Cardiac muscle cell (in vitro differentiated cells and primary cell): ENCODE data around the gene SLC2A9. TPM values are rescaled to one million over a fixed set of nuclear protein-coding genes. Genes with fewer than 3 reads are reported as not detected.
A peak's percentile ranks its signal among the peaks of the same experiment; 100 is the strongest.
"Not testable (repeated sequence)": the region's sequence is repeated elsewhere in the genome, so short reads cannot be mapped to it uniquely, and the experiment has no call there.

Experiments used
- DNase-seq, 2 donors: peaks; one replicate each; pipeline versions ENCODE4 v3.0.0 to v3.0.0-alpha.2; 2010 to 2017; ENCODE audit warnings: low read depth in 1 of 2, low spot score in 1 of 2
- H3K27ac ChIP-seq: fragments of 200-600 bp; sonication (generic); 2 replicates; pipeline ENCODE4 v1.5.1; 2016
- H3K27me3 ChIP-seq: fragments of 200-600 bp; sonication (generic); 2 replicates; pipeline ENCODE4 v1.6.0; 2016; ENCODE audit warnings: control low read depth
- H3K36me3 ChIP-seq: fragments of 200-600 bp; sonication (generic); 2 replicates; pipeline ENCODE4 v1.5.1; 2016; ENCODE audit warnings: control low read depth
- H3K4me1 ChIP-seq: fragments of 200-600 bp; sonication (generic); 2 replicates; pipeline ENCODE4 v1.8.1; 2017; ENCODE audit warnings: low read depth, mild to moderate bottlenecking, mixed run types
- H3K4me3 ChIP-seq: fragments of 200-600 bp; sonication (generic); 2 replicates; pipeline ENCODE4 v1.5.1; 2016; ENCODE audit warnings: mild to moderate bottlenecking
- H3K9me3 ChIP-seq: fragments of 200-600 bp; sonication (generic); 2 replicates; pipeline ENCODE4 v1.5.1; 2017; ENCODE audit warnings: low read depth, mild to moderate bottlenecking, control low read depth
- CTCF ChIP-seq: IDR thresholded peaks from 2 replicates; pipeline ENCODE4 v1.5.1; 2012; ENCODE audit warnings: low read depth, mild to moderate bottlenecking, low read length
- polyA plus RNA-seq: library from polyadenylated mRNA; unstranded; fragments of >200 nt; fragmentation: Nextera tagmentation; extraction: Ambion mirVana; gene quantifications from 2 replicates; pipeline ENCODE4 v1.2.1, GENCODE V29; 2016
- total RNA-seq: library from RNA; depleted of rRNA; stranded (reverse); fragments of >200 nt; gene quantifications from 2 replicates; pipeline ENCODE4 v1.2.3, GENCODE V29; 2016

Gene SLC2A9
- total and polyA plus RNA-seq, 2 experiments from 2014 or later = 0.42 to 1.1 TPM

DNA sequence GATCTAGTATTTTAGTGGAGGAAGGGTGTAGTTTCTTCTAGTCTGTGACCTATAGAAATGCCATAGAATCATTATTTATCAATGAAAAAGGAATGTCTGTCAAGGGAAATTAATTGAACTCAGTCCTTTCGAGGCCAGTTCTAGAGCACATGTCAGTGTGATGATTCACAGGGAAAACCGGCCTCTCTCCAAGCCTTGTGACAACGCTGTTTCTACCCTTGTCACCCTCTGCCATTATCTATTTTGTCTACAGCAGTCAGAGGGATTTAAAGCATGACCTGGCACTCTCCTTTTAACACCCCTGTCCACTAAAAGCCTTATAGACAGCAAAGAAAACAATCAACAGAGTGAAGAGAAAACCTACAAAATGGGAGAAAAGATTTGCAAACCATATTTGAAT is 120.0 kb downstream of the SLC2A9 start:
- H3K36me3 ChIP-seq = no peaks in the 10 kb centered on the region
- H3K9me3 ChIP-seq = no peaks in the 10 kb centered on the region

DNA sequence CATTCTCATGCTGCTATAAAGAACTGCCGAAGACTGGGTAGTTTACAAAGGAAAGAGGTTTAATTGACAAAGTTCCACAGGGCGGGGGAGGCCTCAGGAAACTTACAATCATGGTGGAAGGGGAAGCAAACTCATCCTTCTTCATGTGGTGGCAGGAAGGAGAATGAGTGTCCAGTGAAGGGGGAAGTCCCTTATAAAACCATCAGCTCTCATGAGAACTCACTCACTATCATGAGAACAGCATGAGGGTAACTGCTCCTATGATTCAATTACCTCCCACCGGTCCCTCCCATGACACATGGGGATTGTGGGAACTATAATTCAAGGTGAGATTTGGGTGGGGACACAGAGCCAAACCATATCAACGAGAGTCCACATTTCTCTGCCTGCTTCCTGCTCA is 120.7 kb downstream of the SLC2A9 start:
- H3K27me3 ChIP-seq, H3K36me3 ChIP-seq, H3K4me3 ChIP-seq, H3K9me3 ChIP-seq, DNase-seq, H3K27ac ChIP-seq: not testable (repeated sequence)
- peaks cover 15% of the 10 kb centered on the region for H3K4me1 ChIP-seq

More for the DNA sequence above, 120.0 kb downstream of the SLC2A9 start:
- no peak overlapping the region for H3K4me3 ChIP-seq
- peak overlapping the region; percentile 56 for H3K27ac ChIP-seq
- peaks cover 15% of the 10 kb centered on the region for H3K4me1 ChIP-seq
- DNase-seq = peak in 1 of 2 donors; percentile 32
- no peaks in the 10 kb centered on the region for H3K27me3 ChIP-seq
- TF ChIP-seq CTCF = no peak

DNA sequence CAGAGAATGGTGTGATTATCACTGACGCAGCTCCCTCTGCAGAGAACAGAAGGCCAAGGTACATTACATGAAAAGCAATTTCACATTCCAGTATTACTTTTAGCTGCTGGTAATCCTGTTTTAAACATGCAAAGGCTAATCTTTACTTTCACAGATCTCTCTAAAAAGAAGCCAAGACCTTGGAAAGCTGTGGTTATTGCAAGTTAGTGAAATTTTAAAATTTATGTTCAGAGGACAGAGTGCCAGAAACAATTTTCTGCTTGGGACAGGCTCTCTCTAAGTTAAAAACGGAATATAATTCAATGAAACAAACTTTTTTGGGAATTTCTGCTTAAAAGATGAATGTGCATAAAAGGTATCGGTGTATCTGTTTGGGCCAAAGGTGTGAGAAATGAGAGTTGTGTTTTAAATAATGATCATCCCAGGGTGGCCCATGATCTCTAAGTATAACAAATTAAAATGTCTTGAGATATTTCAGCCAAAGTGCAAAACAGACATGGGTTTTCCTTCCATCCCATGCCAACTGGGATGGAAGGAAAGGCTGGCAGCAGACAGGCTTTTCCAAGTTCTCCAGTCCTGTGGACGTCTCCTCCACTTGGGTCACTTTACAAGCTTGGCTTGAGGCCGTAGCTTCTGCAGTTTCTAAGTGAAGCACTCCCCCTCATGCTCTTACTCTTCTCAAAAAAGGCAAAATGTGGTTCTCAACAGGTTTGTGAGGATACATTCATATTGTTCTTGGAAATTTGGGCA is 121.8 kb downstream of the SLC2A9 start:
- no peaks in the 10 kb centered on the region for H3K9me3 ChIP-seq
- H3K4me1 ChIP-seq = peaks cover 15% of the 10 kb centered on the region
- no peak for DNase-seq
- TF ChIP-seq CTCF = no peak
- H3K27me3 ChIP-seq = no peaks in the 10 kb centered on the region
- H3K36me3 ChIP-seq = no peaks in the 10 kb centered on the region
- H3K4me3 ChIP-seq = no peak overlapping the region
- H3K27ac ChIP-seq = no peak overlapping the region

DNA sequence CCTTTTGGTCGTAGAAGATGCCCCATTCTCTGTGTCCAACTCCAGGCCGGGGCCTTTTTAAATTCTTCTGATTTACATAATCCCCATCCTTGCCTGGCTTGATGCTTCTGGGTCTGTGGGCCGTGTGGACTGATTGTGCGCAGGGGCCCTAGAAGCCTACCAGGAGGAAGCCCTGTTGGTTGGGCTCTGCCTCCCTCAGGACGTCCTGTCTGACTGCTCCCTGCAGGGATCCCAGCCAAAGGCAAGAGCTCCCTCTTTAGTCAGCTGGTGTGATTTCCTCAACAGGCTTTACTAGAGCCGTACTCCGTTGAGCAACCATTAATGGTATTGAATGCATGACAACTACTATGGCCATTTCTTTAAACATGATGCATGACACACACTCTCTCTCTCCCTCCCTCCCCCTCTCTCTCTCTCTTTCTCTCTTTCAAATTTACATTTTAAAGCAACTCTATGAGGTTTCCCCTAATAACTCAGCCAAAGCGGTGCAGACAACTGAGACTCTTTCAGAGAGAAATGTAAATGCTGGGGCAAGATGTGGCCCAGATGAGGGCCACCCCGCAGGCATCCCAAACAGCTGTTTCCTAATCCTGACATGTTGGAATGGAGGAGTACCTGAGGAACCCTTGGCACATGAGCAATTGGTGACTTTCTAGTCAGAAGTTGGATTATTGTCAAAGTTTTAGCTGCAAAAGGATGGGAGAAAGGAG is 122.5 kb downstream of the SLC2A9 start:
- Histone ChIP-seq H3K4me1 (peaks cover 15% of the 10 kb centered on the region), H3K27me3 (no peaks in the 10 kb centered on the region), H3K36me3 (no peaks in the 10 kb centered on the region), H3K27ac (no peak overlapping the region), H3K4me3 (no peak overlapping the region), H3K9me3 (no peaks in the 10 kb centered on the region)
- DNase-seq = peak; percentile 79 to 85
- peak; percentile 71 for TF ChIP-seq CTCF

DNA sequence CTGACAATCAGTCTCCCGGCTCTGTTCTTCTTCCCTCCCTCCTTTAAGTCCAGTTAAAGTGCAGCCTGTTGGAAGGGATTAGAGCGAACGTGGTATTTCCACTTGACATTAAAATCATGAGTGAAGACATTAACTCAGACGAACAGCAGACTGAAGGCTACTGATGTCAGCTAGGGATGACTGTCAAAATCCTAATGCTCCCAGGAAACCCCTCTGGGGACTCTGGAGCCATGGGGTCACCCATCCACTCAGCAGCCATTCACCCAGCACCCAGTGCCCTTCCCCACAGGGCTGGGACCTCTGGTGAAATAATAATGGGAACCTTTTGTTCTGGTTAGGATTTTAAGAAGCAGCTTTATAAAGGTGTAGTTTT is 126.0 kb downstream of the SLC2A9 start:
- no peak overlapping the region for H3K27ac ChIP-seq
- no peak overlapping the region for H3K4me3 ChIP-seq
- no peaks in the 10 kb centered on the region for H3K27me3 ChIP-seq
- H3K9me3 ChIP-seq = no peaks in the 10 kb centered on the region
- no peak for TF ChIP-seq CTCF
- H3K4me1 ChIP-seq = no peaks in the 10 kb centered on the region
- H3K36me3 ChIP-seq = no peaks in the 10 kb centered on the region
- no peak for DNase-seq
